Psoas muscle (tissue), 8 donors: ENCODE data around the gene SMIM3. TPM values are rescaled to one million over a fixed set of nuclear protein-coding genes. Genes with fewer than 3 reads are reported as not detected.

Source experiments
- ATAC-seq, 4 donors: fragments of 200-7000 bp; cut with Tn5 transposase; one replicate each; pipeline ENCODE4 v1.9.1; 2020; ENCODE audit warnings: moderate library complexity in 3 of 4, mild to moderate bottlenecking in 2 of 4
- DNase-seq, 2 donors: peaks; one replicate each; pipeline ENCODE4 v3.0.0-alpha.2; 2020
- H3K27ac ChIP-seq: fragments of 200-600 bp; one replicate; pipeline ENCODE4 v1.8.0; 2022
- H3K27me3 ChIP-seq, 3 donors: fragments of 200-600 bp in 1 of 3; one replicate each; pipeline versions ENCODE4 v1.6.1 to v1.8.0; 2013 to 2022; ENCODE audit warnings: low read length in 2 of 3, mild to moderate bottlenecking in 2 of 3, moderate library complexity in 1 of 3; ENCODE audit not compliant: insufficient read depth in 3 of 3
- H3K36me3 ChIP-seq, 2 donors: fragments of 200-600 bp in 1 of 2; one replicate each; pipeline versions ENCODE4 v1.6.1 to v1.8.0; 2013 to 2022; ENCODE audit warnings: low read depth in 1 of 2, mild to moderate bottlenecking in 1 of 2, moderate library complexity in 1 of 2; ENCODE audit not compliant: insufficient read depth in 1 of 2
- H3K4me1 ChIP-seq: fragments of 200-600 bp; one replicate; pipeline ENCODE4 v1.8.0; 2022
- H3K4me3 ChIP-seq: fragments of 200-600 bp; one replicate; pipeline ENCODE4 v1.8.0; 2022; ENCODE audit warnings: mild to moderate bottlenecking
- H3K9me3 ChIP-seq: fragments of 200-600 bp; one replicate; pipeline ENCODE4 v1.8.0; 2022
- CTCF ChIP-seq: fragments of 200-600 bp; IDR thresholded peaks from one replicate; pipeline ENCODE4 v1.8.0; 2022; ENCODE audit warnings: antibody characterized with exemption
- WGBS, 3 donors: extraction: QIAGEN DNeasy Blood & Tissue Kit; methylation state at CpG; one replicate each; pipeline versions ENCODE4 v1.1.6 to v1.1.7; 2013; 5-methylcytosine and 5-hydroxymethylcytosine counted together
- intact Hi-C, 2 donors: fragments of 100-400 bp; cut with DNase I; formaldehyde crosslinking; loops; one replicate each; pipeline versions ENCODE4 v1.11.0 to v1.14.2; 2022
- polyA plus RNA-seq, 3 donors: library from polyadenylated mRNA; stranded (reverse); fragments of 200-250 nt; gene quantifications; one replicate each; pipeline ENCODE4 v1.2.3, GENCODE V29; 2013
- total RNA-seq, 4 donors: library from RNA; stranded (reverse); fragmentation: NEBNext Ultra II Directional in 2 of 4; extraction: Animal tissue kit (Norgen Biotek cat#: 25700) in 2 of 4; gene quantifications; one replicate each; pipeline versions ENCODE4 v1.2.1 to v1.2.4, GENCODE V29; 2021 to 2023
- donor health status: healthy with polysubstance abuse.
- donor health status: DM: no; HTN: no; CAD: no; lungs with moderate emphysema.
- donor health status: Bipolar disorder and iron deficiency.
- donor health status: healthy.
- donor health status: DM: yes; HTN: yes; CAD: no.
- donor health status: DM: no; HTN: no; CAD: no.
- donor health status: DM: no; HTN: no; CAD: no.
- donor health status: DM: yes; HTN: yes; CAD: no.

SMIM3 gene
- total and polyA plus RNA-seq, 7 donors, result 6.4 to 25.5 (median 7.0) TPM

- ATAC-seq (peak; percentile 53 to 68 (median 56)), DNase-seq (peak; percentile 79 to 81)
- H3K9me3 ChIP-seq, result no peaks in the 10 kb centered on the region
- 53 to 77% (median 62%) methylated on average over 10 of the region's 10 CpGs for WGBS, 3 donors
- intact Hi-C loops, result no loop called here
- no peaks in the 10 kb centered on the region for H3K36me3 ChIP-seq
- no peaks in the 10 kb centered on the region for H3K27me3 ChIP-seq
- H3K4me1 ChIP-seq, result peaks cover 11% of the 10 kb centered on the region
- TF ChIP-seq CTCF, result no peak
- H3K4me3 ChIP-seq, result peak overlapping the region; percentile 79
- H3K27ac ChIP-seq, result peak overlapping the region; percentile 79
Measured at GRCh38 chr5:150781706-150782614, 3.4 kb downstream of the SMIM3 start.

GRCh38 chr5:150782850-150783249, 4.3 kb downstream of the SMIM3 start:
- 64 to 74% (median 66%) methylated on average over 3 of the region's 3 CpGs for WGBS, 3 donors
- intact Hi-C loops, result no loop called here
- H3K27me3 ChIP-seq, result no peaks in the 10 kb centered on the region
- H3K36me3 ChIP-seq, result no peaks in the 10 kb centered on the region
- peak overlapping the region; percentile 39 for H3K4me3 ChIP-seq
- DNase-seq (no peak), ATAC-seq (no peak)
- peak overlapping the region; percentile 79 for H3K27ac ChIP-seq
- peaks cover 11% of the 10 kb centered on the region for H3K4me1 ChIP-seq
- no peak for TF ChIP-seq CTCF
- no peaks in the 10 kb centered on the region for H3K9me3 ChIP-seq

GRCh38 chr5:150783422-150783928, 4.9 kb downstream of the SMIM3 start:
- H3K4me3 ChIP-seq, result peak overlapping the region; percentile 39
- intact Hi-C loops, result no loop called here
- ATAC-seq, result peak in 3 of 4 donors; percentile 10 to 36 (median 35)
- DNase-seq, result peak; percentile 39 to 61
- H3K36me3 ChIP-seq, result no peaks in the 10 kb centered on the region
- 7 to 21% (median 10%) methylated on average over 7 of the region's 7 CpGs for WGBS, 3 donors
- no peaks in the 10 kb centered on the region for H3K27me3 ChIP-seq
- H3K9me3 ChIP-seq, result no peaks in the 10 kb centered on the region
- H3K4me1 ChIP-seq, result peaks cover 13% of the 10 kb centered on the region
- H3K27ac ChIP-seq, result peak overlapping the region; percentile 79
- no peak for TF ChIP-seq CTCF

- Histone ChIP-seq H3K4me3 (no peak overlapping the region), H3K27me3 (no peaks in the 10 kb centered on the region), H3K4me1 (peaks cover 13% of the 10 kb centered on the region), H3K9me3 (no peaks in the 10 kb centered on the region), H3K36me3 (no peaks in the 10 kb centered on the region), H3K27ac (no peak overlapping the region)
- ATAC-seq, result no peak
- WGBS, 3 donors, result 91 to 97% (median 95%) methylated on average over 1 of the region's 1 CpG
- intact Hi-C loops, result no loop called here
- TF ChIP-seq CTCF, result no peak
- no peak for DNase-seq
Measured at GRCh38 chr5:150785950-150786349, 7.4 kb downstream of the SMIM3 start.
